GM21737 (cell line): ENCODE measurements around the gene PYURF.
"Not testable (repeated sequence)": the region's sequence is repeated elsewhere in the genome, so short reads cannot be mapped to it uniquely, and the experiment has no call there.

Experiments used
- ATAC-seq: cut with Tn5 transposase; IDR thresholded peaks from one replicate; pipeline ENCODE4 v1.9.1; 2021; ENCODE audit warnings: mild to moderate bottlenecking, moderate library complexity; ENCODE audit not compliant: unreplicated experiment

The PYURF gene

GRCh38 chr4:88523325-88524129 is at the start of gene PYURF:
TSS of gene PYURF (minus strand) at chr4:88523776. CDS start at chr4:88523700, 76 bp downstream.
- ATAC-seq, result peak; percentile 92

GRCh38 chr4:88570001-88570400 is 46.4 kb upstream of the PYURF start:
- no peak for ATAC-seq

GRCh38 chr4:88567591-88567990 is 44.0 kb upstream of the PYURF start:
- ATAC-seq, result no peak

GRCh38 chr4:88549815-88550214 is 26.2 kb upstream of the PYURF start:
- no peak for ATAC-seq

- ATAC-seq, result not testable (repeated sequence)
These were observed 15.9 kb upstream of the PYURF start for GRCh38 chr4:88539322-88540068.

- no peak for ATAC-seq
These were observed 14.1 kb upstream of the PYURF start for GRCh38 chr4:88537709-88538108.

- ATAC-seq, result no peak
These were observed 11.6 kb upstream of the PYURF start for GRCh38 chr4:88535090-88535755.

GRCh38 chr4:88533937-88534750 is 10.6 kb upstream of the PYURF start:
- ATAC-seq, result no peak

- no peak for ATAC-seq
These were observed 9.7 kb upstream of the PYURF start for GRCh38 chr4:88533088-88533790.

GRCh38 chr4:88531549-88531948 is 8.0 kb upstream of the PYURF start:
- ATAC-seq, result no peak

GRCh38 chr4:88528861-88529260 is 5.3 kb upstream of the PYURF start:
- no peak for ATAC-seq

GRCh38 chr4:88527787-88528186 is 4.2 kb upstream of the PYURF start:
- ATAC-seq, result no peak

- ATAC-seq, result no peak
These were observed 2.7 kb upstream of the PYURF start for GRCh38 chr4:88526221-88526815.

GRCh38 chr4:88524171-88524570 is 595 bp upstream of the PYURF start:
- ATAC-seq, result no peak

GRCh38 chr4:88522702-88523324 is 763 bp downstream of the PYURF start:
- ATAC-seq, result no peak

GRCh38 chr4:88518911-88519310 is 4.7 kb downstream of the PYURF start:
- ATAC-seq, result no peak

GRCh38 chr4:88517825-88518224 is 5.8 kb downstream of the PYURF start:
- ATAC-seq, result no peak

GRCh38 chr4:88516746-88517145 is 6.8 kb downstream of the PYURF start:
- no peak for ATAC-seq
